Tibial nerve (tissue), 4 donors: ENCODE results near the gene IL16. TPM values are rescaled to one million over a fixed set of nuclear protein-coding genes. Genes with fewer than 3 reads are reported as not detected.

Experiments used
- DNase-seq, 2 donors: peaks; one replicate each; pipeline ENCODE4 v3.0.0-alpha.2; 2019; ENCODE audit warnings: low spot score in 2 of 2
- H3K27ac ChIP-seq, 4 donors: fragments of 200-600 bp; sonication (generic) in 3 of 4; one replicate each; pipeline ENCODE4 v1.5.1; 2017 to 2019; ENCODE audit warnings: mild to moderate bottlenecking in 1 of 4
- H3K27me3 ChIP-seq, 2 donors: fragments of 200-600 bp; sonication (generic) in 1 of 2; one replicate each; pipeline versions ENCODE4 v1.5.1 to v1.6.0; 2017 to 2019
- H3K36me3 ChIP-seq, 3 donors: fragments of 200-600 bp; sonication (generic); one replicate each; pipeline ENCODE4 v1.5.1; 2018 to 2019
- H3K4me1 ChIP-seq, 4 donors: fragments of 200-600 bp; sonication (generic) in 3 of 4; one replicate each; pipeline ENCODE4 v1.5.1; 2017 to 2019
- H3K4me3 ChIP-seq, 4 donors: fragments of 200-600 bp; sonication (generic) in 3 of 4; one replicate each; pipeline ENCODE4 v1.5.1; 2017 to 2019; ENCODE audit warnings: mild to moderate bottlenecking in 1 of 4, moderate library complexity in 1 of 4
- H3K9me3 ChIP-seq, 4 donors: fragments of 200-600 bp; sonication (generic) in 3 of 4; one replicate each; pipeline ENCODE4 v1.5.1; 2017 to 2019
- EP300 ChIP-seq, 2 donors: sonication (generic); formaldehyde crosslinking; IDR thresholded peaks; one replicate each; pipeline ENCODE4 v1.6.1; 2017; ENCODE audit warnings: antibody characterized with exemption in 2 of 2, mild to moderate bottlenecking in 1 of 2
- POLR2A ChIP-seq, 2 donors: fragments of 450-650 bp; IDR thresholded peaks; one replicate each; pipeline ENCODE4 v1.6.1; 2017; ENCODE audit warnings: antibody characterized with exemption in 2 of 2, mild to moderate bottlenecking in 2 of 2, moderate library complexity in 2 of 2
- WGBS, 2 donors: methylation state at CpG; one replicate each; pipeline ENCODE4 v1.1.5; 2018; 5-methylcytosine and 5-hydroxymethylcytosine counted together
- total RNA-seq, 4 donors: library from RNA; depleted of rRNA; stranded (reverse); fragments of >200 nt; gene quantifications; one replicate each; pipeline ENCODE4 v1.1.0, GENCODE V29; 2016
- TF ChIP-seq, protein P1 (sequence below), 5 experiments: fragments of 200-600 bp in 3 of 5; fragments of 450-650 bp in 2 of 5; sonication (generic) in 3 of 5; IDR thresholded peaks; one replicate each; pipeline ENCODE4 v1.5.1; 2016 to 2019; ENCODE audit warnings: antibody characterized with exemption in 5 of 5, mild to moderate bottlenecking in 3 of 5, moderate library complexity in 2 of 5

Gene IL16
- total RNA-seq, 4 donors from 2014 or later: 69.3 to 80.2 (median 75.1) TPM

DNA sequence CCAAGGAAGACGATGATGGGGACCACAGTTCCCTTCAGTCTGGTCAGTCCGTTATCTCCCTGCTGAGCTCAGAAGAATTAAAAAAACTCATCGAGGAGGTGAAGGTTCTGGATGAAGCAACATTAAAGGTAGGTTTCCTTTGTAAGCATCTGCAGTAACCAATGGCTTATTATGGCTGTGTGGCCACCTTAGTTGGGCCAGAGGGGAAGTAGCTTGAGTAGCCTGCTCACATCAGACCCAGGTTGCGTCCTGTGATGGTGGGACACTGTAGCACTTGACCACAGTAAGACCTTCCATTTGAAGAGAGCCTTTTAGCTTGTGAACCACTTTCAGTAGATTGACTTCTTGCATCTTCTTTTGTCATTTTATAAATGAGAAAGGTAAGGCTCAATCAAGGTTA, 104.7 kb downstream of the IL16 start:
- Histone ChIP-seq H3K27me3 (no peaks in the 10 kb centered on the region), H3K9me3 (no peaks in the 10 kb centered on the region), H3K4me1 (peaks cover 0 to 36% (median 29%) of the 10 kb centered on the region in 4 donors), H3K36me3 (peaks cover 0 to 73% (median 14%) of the 10 kb centered on the region in 3 donors), H3K4me3 (no peak overlapping the region), H3K27ac (peak overlapping the region in 3 of 4 donors; percentile 13 to 47 (median 34))
- TF ChIP-seq, protein P1, sequence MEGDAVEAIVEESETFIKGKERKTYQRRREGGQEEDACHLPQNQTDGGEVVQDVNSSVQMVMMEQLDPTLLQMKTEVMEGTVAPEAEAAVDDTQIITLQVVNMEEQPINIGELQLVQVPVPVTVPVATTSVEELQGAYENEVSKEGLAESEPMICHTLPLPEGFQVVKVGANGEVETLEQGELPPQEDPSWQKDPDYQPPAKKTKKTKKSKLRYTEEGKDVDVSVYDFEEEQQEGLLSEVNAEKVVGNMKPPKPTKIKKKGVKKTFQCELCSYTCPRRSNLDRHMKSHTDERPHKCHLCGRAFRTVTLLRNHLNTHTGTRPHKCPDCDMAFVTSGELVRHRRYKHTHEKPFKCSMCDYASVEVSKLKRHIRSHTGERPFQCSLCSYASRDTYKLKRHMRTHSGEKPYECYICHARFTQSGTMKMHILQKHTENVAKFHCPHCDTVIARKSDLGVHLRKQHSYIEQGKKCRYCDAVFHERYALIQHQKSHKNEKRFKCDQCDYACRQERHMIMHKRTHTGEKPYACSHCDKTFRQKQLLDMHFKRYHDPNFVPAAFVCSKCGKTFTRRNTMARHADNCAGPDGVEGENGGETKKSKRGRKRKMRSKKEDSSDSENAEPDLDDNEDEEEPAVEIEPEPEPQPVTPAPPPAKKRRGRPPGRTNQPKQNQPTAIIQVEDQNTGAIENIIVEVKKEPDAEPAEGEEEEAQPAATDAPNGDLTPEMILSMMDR (IDR thresholded peaks at IDR 0.05): no peak
- TF ChIP-seq EP300 (IDR thresholded peaks at IDR 0.05) (no peak), POLR2A (IDR thresholded peaks at IDR 0.05) (no peak)
- WGBS, 2 donors: 96% methylated on average over 4 of the region's 4 CpGs
- DNase-seq: no peak

DNA sequence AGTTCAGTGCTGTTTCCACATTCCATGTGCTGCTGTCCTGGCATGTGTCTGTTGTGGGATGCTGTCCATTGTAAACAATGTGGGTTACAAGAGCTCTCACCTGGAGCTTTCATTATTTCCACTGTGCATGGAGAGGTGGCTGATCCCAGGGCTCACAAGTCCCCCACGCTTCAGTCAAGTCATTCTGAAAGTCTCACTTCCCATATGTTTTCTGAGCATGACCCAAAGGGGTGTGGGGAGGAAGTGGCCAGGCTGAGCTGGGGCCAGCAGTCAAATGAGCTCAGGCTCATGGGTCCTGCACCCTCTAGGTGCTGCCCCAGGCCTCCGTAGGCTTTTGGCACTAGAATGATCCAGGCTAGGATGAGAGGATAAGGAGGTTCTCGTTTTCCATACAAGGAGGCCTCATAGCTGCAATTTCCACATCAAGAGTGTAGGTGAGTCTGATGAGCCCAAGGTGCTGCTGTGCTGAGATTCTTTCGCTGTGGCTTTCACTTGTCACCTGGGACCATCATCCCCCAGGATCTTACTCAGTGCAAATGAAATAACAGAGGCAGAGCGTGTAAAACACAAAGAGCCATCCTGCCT, 105.2 kb downstream of the IL16 start:
- Histone ChIP-seq H3K27me3 (no peaks in the 10 kb centered on the region), H3K27ac (peak overlapping the region in 3 of 4 donors; percentile 34 to 79 (median 76)), H3K4me1 (peaks cover 0 to 34% (median 27%) of the 10 kb centered on the region in 4 donors), H3K9me3 (no peaks in the 10 kb centered on the region), H3K36me3 (peaks cover 0 to 78% (median 16%) of the 10 kb centered on the region in 3 donors), H3K4me3 (peak overlapping the region in 1 of 4 donors; percentile 6)
- 86 to 91% methylated on average over 5 of the region's 5 CpGs for WGBS, 2 donors
- TF ChIP-seq POLR2A (IDR thresholded peaks at IDR 0.05) (no peak), EP300 (IDR thresholded peaks at IDR 0.05) (peak in 1 of 2 donors; percentile 42)
- no peak for DNase-seq

DNA sequence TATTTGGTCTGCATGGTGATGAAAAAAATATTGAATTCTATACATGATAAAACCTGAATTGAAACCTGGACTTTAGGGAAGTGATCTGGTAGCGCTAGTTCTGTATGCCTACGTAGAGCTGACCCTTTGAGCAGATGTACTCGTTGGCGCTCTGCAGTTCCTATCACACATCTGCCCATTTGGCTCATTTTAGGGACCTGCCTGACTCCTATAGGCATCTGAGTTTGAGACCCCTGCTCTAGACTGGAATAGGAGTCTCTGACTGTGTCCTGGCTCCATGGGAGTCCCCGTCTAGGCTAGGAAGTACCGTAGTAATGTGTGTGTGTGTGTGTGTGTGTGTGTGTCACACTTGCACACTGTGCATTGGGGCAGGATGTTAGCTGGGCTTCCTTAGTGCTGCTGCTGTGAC, 106.0 kb downstream of the IL16 start:
- WGBS, 2 donors: 65 to 77% methylated on average over 6 of the region's 6 CpGs
- Histone ChIP-seq H3K9me3 (no peaks in the 10 kb centered on the region), H3K27me3 (no peaks in the 10 kb centered on the region), H3K36me3 (peaks cover 0 to 78% (median 16%) of the 10 kb centered on the region in 3 donors), H3K4me1 (peaks cover 0 to 34% (median 24%) of the 10 kb centered on the region in 4 donors), H3K27ac (peak overlapping the region in 3 of 4 donors; percentile 9 to 79 (median 76)), H3K4me3 (no peak overlapping the region)
- no peak for DNase-seq
- TF ChIP-seq POLR2A (IDR thresholded peaks at IDR 0.05): no peak
- TF ChIP-seq, protein P1 (IDR thresholded peaks at IDR 0.05): no peak
- TF ChIP-seq EP300 (IDR thresholded peaks at IDR 0.05): no peak

DNA sequence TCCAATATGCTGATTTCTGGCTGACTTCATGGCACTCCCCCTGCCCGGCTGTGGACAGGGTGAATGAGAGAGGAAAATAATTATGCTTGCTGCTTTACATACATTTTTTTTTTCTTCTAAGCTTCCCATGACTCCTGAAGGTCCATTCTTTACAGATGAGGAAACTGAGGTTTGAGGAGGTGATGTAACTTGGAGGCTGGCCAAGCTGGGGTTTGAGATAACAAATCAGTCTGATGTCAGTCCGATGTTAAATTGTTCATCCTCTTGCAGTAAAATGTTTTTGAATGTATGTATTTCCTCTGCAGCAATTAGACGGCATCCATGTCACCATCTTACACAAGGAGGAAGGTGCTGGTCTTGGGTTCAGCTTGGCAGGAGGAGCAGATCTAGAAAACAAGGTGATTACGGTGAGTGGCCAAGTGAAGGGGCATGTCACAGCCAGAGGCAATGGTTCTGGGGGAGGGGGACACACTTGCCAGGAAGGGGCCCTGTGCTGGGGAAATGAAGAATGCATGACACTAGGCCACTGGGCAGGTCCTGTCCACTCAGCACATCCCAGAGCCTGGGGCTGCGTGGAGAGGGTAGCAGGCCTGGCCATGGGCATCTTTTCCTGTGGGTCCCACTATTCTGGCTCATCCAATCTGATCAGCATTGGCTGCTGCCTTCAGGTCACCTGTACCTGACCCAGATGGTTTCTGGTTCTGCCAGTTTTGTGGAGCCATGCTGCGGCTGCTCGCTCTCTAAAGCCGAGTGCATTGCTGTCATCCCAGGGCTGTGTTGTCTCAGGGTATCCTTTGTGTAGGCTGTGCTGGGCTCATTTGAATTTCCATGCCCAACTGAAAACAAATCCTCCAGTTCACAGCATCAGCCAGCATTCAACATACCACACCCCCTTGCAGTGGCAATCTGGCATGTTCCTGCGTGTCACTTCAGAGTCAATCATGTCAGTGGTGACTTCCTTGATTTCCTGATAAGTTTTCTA, 106.9 kb downstream of the IL16 start:
- Histone ChIP-seq H3K4me1 (peaks cover 0 to 34% (median 24%) of the 10 kb centered on the region in 4 donors), H3K4me3 (no peak overlapping the region), H3K9me3 (no peaks in the 10 kb centered on the region), H3K27ac (peak overlapping the region in 3 of 4 donors; percentile 58 to 79 (median 76)), H3K27me3 (no peaks in the 10 kb centered on the region), H3K36me3 (peaks cover 0 to 77% (median 19%) of the 10 kb centered on the region in 3 donors)
- 62 to 71% methylated on average over 9 of the region's 9 CpGs for WGBS, 2 donors
- no peak for DNase-seq
- TF ChIP-seq EP300 (IDR thresholded peaks at IDR 0.05): no peak
- TF ChIP-seq POLR2A (IDR thresholded peaks at IDR 0.05): no peak
- TF ChIP-seq, protein P1 (IDR thresholded peaks at IDR 0.05): no peak

DNA sequence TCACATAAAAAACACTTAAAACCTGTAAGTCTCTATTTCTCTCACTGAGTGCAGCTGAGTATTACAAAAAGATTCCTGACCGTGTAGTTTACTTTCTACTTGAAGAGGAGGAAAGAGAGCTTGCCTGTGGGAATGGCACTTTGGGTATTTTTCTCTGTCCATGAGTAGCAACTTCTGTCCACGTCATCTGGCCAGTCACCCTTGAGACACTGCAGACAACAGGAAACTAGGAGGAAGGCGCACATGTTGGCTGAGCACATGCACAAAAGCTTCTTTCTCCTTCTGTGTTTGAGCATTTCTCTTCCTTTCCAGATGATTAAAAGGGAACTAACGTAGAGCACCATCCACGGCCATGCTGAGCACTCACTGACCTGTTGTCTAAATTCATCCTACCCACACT, 107.5 kb downstream of the IL16 start:
- Histone ChIP-seq H3K9me3 (no peaks in the 10 kb centered on the region), H3K4me3 (no peak overlapping the region), H3K36me3 (peaks cover 0 to 80% (median 19%) of the 10 kb centered on the region in 3 donors), H3K27ac (peak overlapping the region in 3 of 4 donors; percentile 58 to 79 (median 76)), H3K27me3 (no peaks in the 10 kb centered on the region), H3K4me1 (peaks cover 0 to 34% (median 24%) of the 10 kb centered on the region in 4 donors)
- 46 to 52% methylated on average over 5 of the region's 5 CpGs for WGBS, 2 donors
- TF ChIP-seq POLR2A (IDR thresholded peaks at IDR 0.05) (no peak), EP300 (IDR thresholded peaks at IDR 0.05) (peak in 1 of 2 donors; percentile 72)
- peak; percentile 43 to 60 for DNase-seq
